Glutamatergic neuron (in vitro differentiated cells): ENCODE data around the gene GALNT9. TPM values are rescaled to one million over a fixed set of nuclear protein-coding genes. Genes with fewer than 3 reads are reported as not detected.

Experiments
- DNase-seq: peaks from one replicate; pipeline ENCODE4 v3.0.0; 2022
- H3K27ac Mint-ChIP-seq: one replicate; pipeline ENCODE4 v1.8.0; 2020; ENCODE audit warnings: mild to moderate bottlenecking, mixed read lengths, inconsistent platforms; ENCODE audit not compliant: unreplicated experiment
- H3K27me3 Mint-ChIP-seq: one replicate; pipeline ENCODE4 v1.8.0; 2020; ENCODE audit warnings: mild to moderate bottlenecking, moderate library complexity, mixed read lengths, inconsistent platforms; ENCODE audit not compliant: unreplicated experiment
- H3K36me3 Mint-ChIP-seq: one replicate; pipeline ENCODE4 v1.8.0; 2020; ENCODE audit warnings: mild to moderate bottlenecking, mixed read lengths, inconsistent platforms; ENCODE audit not compliant: unreplicated experiment
- H3K4me1 Mint-ChIP-seq: one replicate; pipeline ENCODE4 v1.8.0; 2020; ENCODE audit warnings: mild to moderate bottlenecking, low read depth, mixed read lengths, inconsistent platforms; ENCODE audit not compliant: unreplicated experiment
- H3K4me3 Mint-ChIP-seq: one replicate; pipeline ENCODE4 v1.8.0; 2020; ENCODE audit warnings: mild to moderate bottlenecking, mixed read lengths, inconsistent platforms; ENCODE audit not compliant: unreplicated experiment
- H3K9me3 Mint-ChIP-seq: one replicate; pipeline ENCODE4 v1.8.0; 2020; ENCODE audit warnings: mild to moderate bottlenecking, moderate library complexity, mixed read lengths, inconsistent platforms; ENCODE audit not compliant: unreplicated experiment
- CTCF ChIP-seq: fragments of 200-600 bp; sonication (generic); IDR thresholded peaks from one replicate; pipeline ENCODE4 v1.5.0; 2021; ENCODE audit not compliant: partially characterized antibody, unreplicated experiment
- total RNA-seq: library from RNA; stranded (reverse); fragmentation: NEBNext Ultra II Directional; extraction: Animal tissue kit (Norgen Biotek cat#: 25700); gene quantifications from one replicate; pipeline ENCODE4 v1.2.1, GENCODE V29; 2021; ENCODE audit not compliant: unreplicated experiment

The GALNT9 gene
- total RNA-seq, 1 donor from 2014 or later: 13.7 TPM

- H3K36me3 Mint-ChIP-seq: no peaks in the 10 kb centered on the region
- no peak overlapping the region for H3K27ac Mint-ChIP-seq
- DNase-seq: no peak
- TF ChIP-seq CTCF: no peak
- H3K4me1 Mint-ChIP-seq: no peaks in the 10 kb centered on the region
- H3K9me3 Mint-ChIP-seq: peaks cover 7% of the 10 kb centered on the region
- H3K27me3 Mint-ChIP-seq: peaks cover 2% of the 10 kb centered on the region
- H3K4me3 Mint-ChIP-seq: no peak overlapping the region
Measured at GRCh38 chr12:132165584-132165983, 163.8 kb downstream of the GALNT9 start.

- TF ChIP-seq CTCF: no peak
- no peaks in the 10 kb centered on the region for H3K36me3 Mint-ChIP-seq
- H3K4me1 Mint-ChIP-seq: peaks cover 5% of the 10 kb centered on the region
- H3K27ac Mint-ChIP-seq: no peak overlapping the region
- peaks cover 2% of the 10 kb centered on the region for H3K27me3 Mint-ChIP-seq
- no peak for DNase-seq
- peaks cover 7% of the 10 kb centered on the region for H3K9me3 Mint-ChIP-seq
- no peak overlapping the region for H3K4me3 Mint-ChIP-seq
Measured at GRCh38 chr12:132164426-132164825, 165.0 kb downstream of the GALNT9 start.

GRCh38 chr12:132163911-132164288 is 165.5 kb downstream of the GALNT9 start:
- H3K4me1 Mint-ChIP-seq: peaks cover 5% of the 10 kb centered on the region
- no peak overlapping the region for H3K27ac Mint-ChIP-seq
- peaks cover 2% of the 10 kb centered on the region for H3K27me3 Mint-ChIP-seq

GRCh38 chr12:132163041-132163910 is 166.1 kb downstream of the GALNT9 start:
- Mint-ChIP-seq H3K27me3 (peaks cover 2% of the 10 kb centered on the region), H3K9me3 (peaks cover 7% of the 10 kb centered on the region), H3K36me3 (no peaks in the 10 kb centered on the region), H3K27ac (no peak overlapping the region), H3K4me1 (peaks cover 5% of the 10 kb centered on the region), H3K4me3 (no peak overlapping the region)
- peak; percentile 14 for DNase-seq
- TF ChIP-seq CTCF: no peak

More at GRCh38 chr12:132163911-132164288, 165.5 kb downstream of the GALNT9 start:
- Mint-ChIP-seq H3K4me3 (no peak overlapping the region), H3K9me3 (peaks cover 7% of the 10 kb centered on the region), H3K36me3 (no peaks in the 10 kb centered on the region)
- TF ChIP-seq CTCF: peak; percentile 45
- DNase-seq: peak; percentile 22

- Mint-ChIP-seq H3K4me1 (peaks cover 5% of the 10 kb centered on the region), H3K27me3 (peaks cover 2% of the 10 kb centered on the region), H3K36me3 (no peaks in the 10 kb centered on the region), H3K9me3 (peaks cover 7% of the 10 kb centered on the region), H3K4me3 (no peak overlapping the region), H3K27ac (no peak overlapping the region)
- DNase-seq: peak; percentile 14
- TF ChIP-seq CTCF: no peak
Measured at GRCh38 chr12:132162508-132163031, 166.8 kb downstream of the GALNT9 start.
